ENCODE results near the gene EFEMP2.
"Not testable (repeated sequence)": the region's sequence is repeated elsewhere in the genome, so short reads cannot be mapped to it uniquely, and the experiment has no call there.

The EFEMP2 gene

DNA sequence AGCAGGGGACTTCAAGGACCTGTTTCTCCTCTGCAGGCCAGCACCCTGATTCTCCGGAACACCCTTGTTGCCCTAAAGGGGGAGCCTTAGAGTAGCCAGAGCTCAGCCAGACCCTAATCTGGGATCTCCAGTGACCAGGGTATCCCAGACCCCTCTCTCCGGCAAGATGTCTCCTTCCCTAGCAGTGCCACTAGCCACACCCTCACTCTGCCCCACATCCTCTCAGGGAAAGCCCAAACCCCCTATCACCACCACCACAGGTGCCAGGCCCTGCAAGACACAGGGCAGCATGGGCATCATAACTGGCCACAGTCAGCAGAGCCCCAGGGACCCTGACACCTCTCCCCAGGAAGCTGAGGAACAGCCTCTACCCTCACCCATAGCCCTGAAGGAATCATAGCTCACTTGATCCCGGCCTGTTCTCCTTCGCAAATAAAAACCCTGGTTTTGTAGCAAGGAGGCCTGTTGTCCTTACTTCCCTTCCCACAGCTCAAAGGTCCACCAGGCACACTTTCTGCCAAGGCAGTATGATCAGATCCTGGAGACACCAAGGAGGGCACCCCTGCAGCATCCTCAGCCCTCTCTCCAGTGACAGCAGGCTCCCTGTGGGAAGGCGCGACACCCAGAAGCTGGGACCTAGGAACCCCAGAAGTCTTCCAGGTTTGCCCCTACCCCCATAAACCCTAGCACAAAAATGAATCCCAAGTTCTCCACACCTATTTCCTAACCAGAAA lies 19.2 kb downstream of the EFEMP2 start:
- DNase-seq = no peak

DNA sequence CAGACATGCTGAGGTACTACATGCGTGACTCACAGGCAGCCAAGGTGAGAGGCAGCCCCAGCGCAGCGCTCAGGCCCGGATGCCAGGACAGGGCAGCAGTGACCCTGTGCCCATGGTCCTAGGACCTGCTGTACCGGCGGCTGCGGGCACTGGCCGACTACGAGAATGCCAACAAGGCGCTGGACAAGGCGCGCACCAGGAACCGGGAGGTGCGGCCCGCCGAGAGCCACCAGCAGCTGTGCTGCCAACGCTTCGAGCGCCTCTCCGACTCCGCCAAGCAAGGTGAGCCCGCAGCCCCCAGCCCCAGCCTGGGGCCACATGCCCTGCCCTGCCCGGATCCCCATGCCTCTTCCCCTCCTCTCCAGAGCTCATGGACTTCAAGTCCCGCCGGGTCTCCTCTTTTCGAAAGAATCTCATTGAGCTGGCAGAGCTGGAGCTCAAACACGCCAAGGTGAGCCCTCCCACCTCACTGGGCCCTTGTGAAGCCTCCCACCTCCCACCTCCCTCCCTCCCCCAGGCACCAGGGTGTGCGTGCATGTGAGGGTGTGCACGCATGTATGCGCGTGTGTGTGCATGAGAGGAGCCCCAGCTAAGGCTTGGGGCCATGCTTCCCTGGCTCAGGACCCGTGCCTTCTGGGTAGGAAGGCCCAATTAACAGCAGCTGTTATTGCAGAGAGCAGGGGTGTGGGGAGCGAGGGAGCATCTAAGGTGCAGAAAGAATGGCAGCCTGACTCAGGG lies 19.9 kb downstream of the EFEMP2 start:
- no peak for DNase-seq

DNA sequence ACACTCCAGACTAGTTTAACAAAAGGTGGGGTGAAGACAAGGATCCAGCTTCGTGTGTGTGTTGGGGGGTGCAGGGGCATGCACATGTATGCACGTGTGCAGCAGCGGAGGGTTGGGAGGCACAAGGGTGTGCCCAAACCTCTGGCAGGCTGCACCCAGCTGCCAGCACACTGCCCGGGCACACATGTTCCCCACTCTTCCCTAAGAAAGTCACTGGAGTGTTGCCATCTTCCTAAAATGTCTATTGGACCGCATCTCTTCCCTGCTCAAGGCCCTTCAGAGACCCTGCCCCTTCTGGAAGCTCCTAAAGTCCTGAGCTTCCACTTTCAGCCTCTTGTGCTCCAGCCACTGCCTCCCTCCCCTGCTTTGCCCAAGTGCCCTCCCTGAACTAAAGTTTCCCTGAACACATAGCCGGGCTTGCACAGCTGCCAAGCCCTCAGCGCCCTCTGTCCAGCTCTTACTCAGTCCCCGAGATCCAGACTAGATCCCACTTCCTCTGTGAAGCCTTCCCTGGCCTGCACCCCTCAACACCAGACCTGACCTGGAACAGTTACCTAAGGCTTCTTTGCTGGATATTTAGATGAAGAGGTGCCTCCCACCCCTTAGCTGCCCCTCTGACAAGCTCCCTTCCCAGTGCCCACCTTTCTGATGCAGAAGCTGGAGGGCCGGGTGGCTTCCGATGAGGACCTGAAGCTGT lies 20.6 kb downstream of the EFEMP2 start:
- DNase-seq = no peak

DNA sequence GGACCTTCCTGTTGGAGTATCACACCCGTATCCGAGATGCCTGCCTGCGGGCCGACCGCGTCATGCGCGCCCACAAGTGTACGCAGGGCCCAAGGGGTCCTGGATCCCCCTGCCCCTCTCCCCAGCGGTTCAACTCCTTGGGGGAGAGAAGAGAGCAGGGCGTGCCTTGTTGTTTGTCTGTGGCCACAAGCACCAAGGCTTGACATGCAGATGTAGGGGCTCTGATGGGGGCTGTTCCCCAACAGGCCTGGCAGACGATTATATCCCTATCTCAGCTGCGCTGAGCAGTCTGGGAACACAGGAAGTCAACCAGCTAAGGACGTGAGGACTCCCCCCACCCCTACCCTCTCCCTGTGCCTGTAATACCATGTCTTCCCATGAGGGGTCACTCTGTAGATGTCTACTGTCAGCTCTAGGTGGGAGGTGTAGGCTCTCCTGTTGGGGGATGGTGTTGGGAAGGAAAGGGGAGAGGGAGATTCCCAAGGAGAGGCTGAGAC lies 21.5 kb downstream of the EFEMP2 start:
- DNase-seq = no peak

DNA sequence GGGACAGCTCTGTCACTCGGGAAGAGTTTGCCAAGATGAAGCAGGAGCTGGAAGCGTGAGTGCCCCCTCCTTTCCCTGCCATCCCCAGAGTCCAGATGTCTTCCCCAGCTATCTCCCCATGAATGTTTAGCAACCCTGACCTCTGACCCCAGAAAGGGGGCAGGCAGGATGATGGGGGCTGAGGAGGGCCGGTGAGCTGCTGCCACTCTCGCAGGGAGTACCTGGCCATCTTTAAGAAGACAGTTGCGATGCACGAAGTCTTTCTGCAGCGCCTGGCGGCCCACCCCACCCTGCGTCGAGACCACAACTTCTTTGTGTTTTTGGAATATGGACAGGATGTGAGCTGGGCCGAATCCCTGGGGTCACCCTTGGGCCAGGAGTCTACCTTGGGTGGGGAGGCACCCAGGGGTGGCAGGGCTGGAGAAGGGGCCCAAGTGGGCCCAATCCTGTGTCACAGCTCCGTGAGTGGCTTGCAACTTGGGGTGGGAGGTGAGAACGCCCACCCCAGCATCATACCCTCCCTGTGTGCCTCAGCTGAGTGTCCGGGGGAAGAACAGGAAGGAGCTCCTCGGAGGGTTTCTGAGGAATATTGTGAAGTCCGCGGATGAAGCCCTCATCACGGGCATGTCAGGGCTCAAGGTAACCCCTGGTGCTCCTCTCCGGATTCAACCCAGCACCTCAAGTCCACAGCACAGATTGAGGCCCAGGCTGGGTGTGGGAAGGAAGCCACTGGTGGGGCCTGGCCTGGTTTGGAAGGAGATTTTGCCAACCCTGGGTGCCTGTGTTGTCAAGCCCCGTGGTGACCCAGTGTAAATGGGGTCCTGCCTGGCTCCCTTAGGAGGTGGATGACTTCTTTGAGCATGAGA lies 22.1 kb downstream of the EFEMP2 start:
- no peak for DNase-seq

- DNase-seq = no peak
These were observed 22.8 kb downstream of the EFEMP2 start for GRCh38 chr11:65849771-65850216.

GRCh38 chr11:65849366-65849765 lies 23.2 kb downstream of the EFEMP2 start:
- DNase-seq = no peak

DNA sequence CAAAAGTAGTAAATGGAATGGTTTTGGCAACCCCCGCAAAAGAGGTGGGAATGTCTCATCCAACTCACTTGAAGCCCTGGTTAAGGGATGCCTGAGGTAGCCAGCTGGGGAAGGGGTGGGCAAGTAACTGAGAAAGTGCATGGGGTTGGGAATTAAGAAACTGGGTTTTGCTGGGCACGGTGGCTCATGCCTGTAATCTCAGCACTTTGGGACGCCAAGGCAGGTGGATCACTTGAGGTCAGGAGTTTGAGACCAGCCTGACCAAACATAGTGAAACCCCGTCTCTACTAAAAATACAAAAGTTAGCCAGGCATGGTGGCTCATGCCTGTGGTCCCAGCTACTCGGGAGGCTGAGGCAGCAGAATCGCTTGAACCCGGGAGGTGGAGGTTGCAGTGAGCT lies 23.9 kb downstream of the EFEMP2 start:
- not testable (repeated sequence) for DNase-seq

DNA sequence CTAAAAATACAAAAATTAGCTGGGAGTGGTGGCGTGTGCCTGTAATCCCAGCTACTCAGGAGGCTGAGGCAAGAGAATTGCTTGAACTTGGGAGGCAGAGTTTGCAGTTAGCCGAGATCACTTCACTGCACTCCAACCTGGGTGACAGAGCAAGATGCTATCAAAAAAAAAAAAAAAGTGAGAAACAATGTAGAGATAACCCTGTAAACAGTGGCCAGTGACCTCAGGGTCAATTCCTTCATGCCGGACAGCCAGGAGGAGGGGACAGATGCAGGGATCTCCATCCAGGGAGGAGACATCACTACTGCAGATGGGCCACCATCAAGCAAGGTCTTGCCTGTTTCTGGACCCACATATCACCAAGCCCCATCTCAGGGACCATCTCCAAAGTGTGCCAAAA lies 24.9 kb downstream of the EFEMP2 start:
- DNase-seq = no peak

DNA sequence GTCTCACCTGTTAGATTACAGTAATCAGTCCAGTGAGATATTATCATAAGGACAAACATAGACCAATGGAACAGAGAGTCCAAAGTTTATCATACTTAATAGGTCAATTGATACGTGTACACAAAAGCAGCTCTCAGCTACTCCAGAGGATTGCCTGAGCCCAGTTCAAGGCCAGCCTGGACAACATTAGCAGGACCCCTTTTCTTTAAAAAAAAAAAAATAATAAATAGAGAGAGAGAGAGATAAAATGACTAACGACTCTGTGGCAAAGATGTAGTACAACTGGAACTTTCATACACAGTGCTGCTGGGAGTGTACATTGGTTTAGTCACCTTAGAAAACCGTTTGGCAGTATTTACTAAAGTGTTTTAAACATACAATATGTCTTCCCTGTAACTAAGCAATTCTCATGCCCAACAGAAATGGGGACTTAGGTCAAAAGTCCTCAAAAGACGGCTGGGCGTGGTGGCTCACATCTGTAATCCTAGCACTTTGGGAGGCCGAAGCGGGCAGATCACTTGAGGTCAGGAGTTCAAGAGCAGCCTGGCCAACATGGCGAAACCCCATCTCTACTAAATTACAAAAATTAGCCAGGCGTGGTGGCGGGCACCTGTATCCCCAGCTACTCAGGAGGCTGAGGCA lies 28.2 kb downstream of the EFEMP2 start:
- DNase-seq = no peak

- no peak for DNase-seq
These were observed 28.8 kb downstream of the EFEMP2 start for GRCh38 chr11:65843811-65844210.

GRCh38 chr11:65842144-65842543 lies 30.5 kb downstream of the EFEMP2 start:
- DNase-seq = no peak

GRCh38 chr11:65834202-65834601 lies 38.4 kb downstream of the EFEMP2 start:
- DNase-seq = no peak

GRCh38 chr11:65833297-65834030 lies 39.1 kb downstream of the EFEMP2 start, which contains the start of gene SNX32:
Gene SNX32, plus strand, starts transcription at chr11:65833963. Its CDS starts 103 bp downstream, at chr11:65834066.
- peak; percentile 51 for DNase-seq

GRCh38 chr11:65832231-65832630 lies 40.4 kb downstream of the EFEMP2 start:
- DNase-seq = not testable (repeated sequence)

GRCh38 chr11:65829459-65829858 lies 43.1 kb downstream of the EFEMP2 start:
- no peak for DNase-seq

DNA sequence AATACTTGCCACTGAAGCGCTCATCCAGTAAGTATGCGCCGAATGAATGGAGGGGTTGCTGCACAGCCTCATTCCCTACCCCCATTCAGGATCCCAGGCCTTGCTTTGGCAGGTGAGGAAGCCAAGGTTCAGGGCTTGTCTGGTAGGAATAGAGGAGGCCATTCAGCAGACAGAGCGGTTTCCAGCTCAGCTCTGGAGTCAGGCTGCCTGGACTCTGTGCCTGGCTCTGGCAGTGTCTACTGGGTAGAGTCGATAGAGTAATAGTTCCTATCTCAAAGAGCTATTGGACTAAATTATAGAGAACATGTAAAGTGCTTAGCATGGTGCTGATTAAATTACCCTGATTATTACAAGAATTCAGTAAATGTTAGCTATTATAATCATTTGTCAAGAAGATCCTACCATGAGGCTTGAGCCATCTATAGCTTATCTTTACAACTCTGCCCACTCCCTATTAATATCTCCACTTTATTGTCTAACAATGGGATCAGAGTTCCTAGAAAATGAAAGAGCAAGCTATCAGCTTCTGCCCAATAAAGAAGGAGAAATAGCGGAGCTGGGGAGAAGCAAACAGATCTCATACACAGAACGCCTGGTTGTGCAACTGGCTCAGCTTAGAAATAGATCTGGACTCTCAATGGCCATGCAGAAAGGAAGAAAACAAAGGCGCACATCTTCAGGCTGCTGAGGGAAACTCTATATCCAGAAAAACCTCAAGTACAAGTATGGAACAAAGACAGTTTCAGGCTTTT lies 45.4 kb downstream of the EFEMP2 start:
- no peak for DNase-seq

- DNase-seq = peak; percentile 40
These were observed 49.6 kb downstream of the EFEMP2 start for GRCh38 chr11:65822776-65823528.

- DNase-seq = peak; percentile 36
These were observed 51.5 kb downstream of the EFEMP2 start for GRCh38 chr11:65821107-65821506.

Measured in NCI-H2081 treated with DMSO at 0.1 percent for 48 hours (cell line).